ENCODE measurements around the gene NSUN4. TPM values are rescaled to one million over a fixed set of nuclear protein-coding genes. Genes with fewer than 3 reads are reported as not detected.
"Not testable (repeated sequence)": the region's sequence is repeated elsewhere in the genome, so short reads cannot be mapped to it uniquely, and the experiment has no call there.

NSUN4 gene
- total RNA-seq, 4 donors from 2014 or later = 11.4 to 24.5 (median 18.4) TPM

DNA sequence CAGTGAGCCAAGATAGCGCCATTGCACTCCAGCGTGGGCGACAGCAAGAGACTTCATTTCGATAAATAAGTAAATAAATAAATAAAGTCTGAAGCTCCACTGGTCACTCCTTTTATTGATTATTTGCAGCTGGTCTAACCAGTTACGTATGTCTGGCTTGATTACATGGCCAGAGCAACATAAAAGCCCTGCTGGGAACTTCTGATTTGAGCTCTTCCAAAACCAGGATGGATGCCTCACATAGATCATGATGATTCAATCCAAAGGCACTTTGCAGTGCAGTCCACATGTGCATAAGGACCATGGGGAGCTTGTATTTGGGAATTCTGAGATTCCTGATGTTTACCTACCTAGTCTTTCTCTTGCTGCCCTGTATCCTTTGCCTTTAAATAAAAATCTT, 24.0 kb downstream of the NSUN4 start:
- TF ChIP-seq EP300 (IDR thresholded peaks at IDR 0.05) = no peak
- TF ChIP-seq POLR2AphosphoS5 (IDR thresholded peaks at IDR 0.05) = no peak
- no peak for TF ChIP-seq POLR2A (IDR thresholded peaks at IDR 0.05)
- TF ChIP-seq, protein P1, sequence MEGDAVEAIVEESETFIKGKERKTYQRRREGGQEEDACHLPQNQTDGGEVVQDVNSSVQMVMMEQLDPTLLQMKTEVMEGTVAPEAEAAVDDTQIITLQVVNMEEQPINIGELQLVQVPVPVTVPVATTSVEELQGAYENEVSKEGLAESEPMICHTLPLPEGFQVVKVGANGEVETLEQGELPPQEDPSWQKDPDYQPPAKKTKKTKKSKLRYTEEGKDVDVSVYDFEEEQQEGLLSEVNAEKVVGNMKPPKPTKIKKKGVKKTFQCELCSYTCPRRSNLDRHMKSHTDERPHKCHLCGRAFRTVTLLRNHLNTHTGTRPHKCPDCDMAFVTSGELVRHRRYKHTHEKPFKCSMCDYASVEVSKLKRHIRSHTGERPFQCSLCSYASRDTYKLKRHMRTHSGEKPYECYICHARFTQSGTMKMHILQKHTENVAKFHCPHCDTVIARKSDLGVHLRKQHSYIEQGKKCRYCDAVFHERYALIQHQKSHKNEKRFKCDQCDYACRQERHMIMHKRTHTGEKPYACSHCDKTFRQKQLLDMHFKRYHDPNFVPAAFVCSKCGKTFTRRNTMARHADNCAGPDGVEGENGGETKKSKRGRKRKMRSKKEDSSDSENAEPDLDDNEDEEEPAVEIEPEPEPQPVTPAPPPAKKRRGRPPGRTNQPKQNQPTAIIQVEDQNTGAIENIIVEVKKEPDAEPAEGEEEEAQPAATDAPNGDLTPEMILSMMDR (IDR thresholded peaks at IDR 0.05) = no peak
- H3K36me3 ChIP-seq = peaks cover 5 to 87% of the 10 kb centered on the region in 2 donors
- 88% methylated on average over 5 of the region's 5 CpGs for WGBS, 2 donors (ENCODE audit: low coverage in 1 of 2)

GRCh38 chr1:46365796-46366195, 25.2 kb downstream of the NSUN4 start:
- peaks cover 5 to 78% of the 10 kb centered on the region in 2 donors for H3K36me3 ChIP-seq
- H3K4me3 ChIP-seq, ATAC-seq, H3K27me3 ChIP-seq, H3K9me3 ChIP-seq, H3K4me1 ChIP-seq, H3K27ac ChIP-seq: not testable (repeated sequence)
- WGBS, 2 donors (ENCODE audit: low coverage in 1 of 2) = 90 to 100% methylated on average over 1 to 4 of the region's 8 CpGs

More for the DNA sequence above, 24.0 kb downstream of the NSUN4 start:
- Histone ChIP-seq H3K27me3 (no peaks in the 10 kb centered on the region), H3K4me1 (no peaks in the 10 kb centered on the region), H3K27ac (no peak overlapping the region), H3K9me3 (no peaks in the 10 kb centered on the region), H3K4me3 (no peak overlapping the region)
- ATAC-seq = no peak

DNA sequence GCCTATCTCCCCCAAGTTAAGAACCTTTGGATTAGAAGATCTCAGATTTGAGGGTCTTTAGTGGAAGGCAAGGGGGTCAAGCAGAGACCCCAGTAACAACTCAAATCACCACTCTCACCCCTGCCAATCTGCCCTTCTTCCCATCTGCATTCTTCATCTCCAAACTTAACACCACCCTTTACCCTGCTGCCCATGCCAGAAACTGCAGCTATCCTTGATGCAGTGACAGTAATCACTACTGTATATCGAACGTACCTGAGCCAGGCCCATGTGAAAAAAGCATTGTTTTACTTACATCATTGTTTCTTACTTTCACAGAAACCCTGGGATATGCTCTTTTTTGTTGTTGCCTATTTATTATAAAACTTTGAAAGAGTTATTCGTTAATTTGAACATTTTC, 26.5 kb downstream of the NSUN4 start:
- no peak for ATAC-seq
- WGBS, 2 donors (ENCODE audit: low coverage in 1 of 2) = 77 to 94% methylated on average over 3 of the region's 3 CpGs
- no peaks in the 10 kb centered on the region for H3K9me3 ChIP-seq
- no peaks in the 10 kb centered on the region for H3K27me3 ChIP-seq
- H3K4me1 ChIP-seq = no peaks in the 10 kb centered on the region
- no peak for TF ChIP-seq POLR2A (IDR thresholded peaks at IDR 0.05)
- no peak for TF ChIP-seq EP300 (IDR thresholded peaks at IDR 0.05)
- no peak for TF ChIP-seq POLR2AphosphoS5 (IDR thresholded peaks at IDR 0.05)
- TF ChIP-seq, protein P1 (IDR thresholded peaks at IDR 0.05) = no peak
- no peak overlapping the region for H3K27ac ChIP-seq
- no peak overlapping the region for H3K4me3 ChIP-seq
- H3K36me3 ChIP-seq = peaks cover 5 to 65% of the 10 kb centered on the region in 2 donors

DNA sequence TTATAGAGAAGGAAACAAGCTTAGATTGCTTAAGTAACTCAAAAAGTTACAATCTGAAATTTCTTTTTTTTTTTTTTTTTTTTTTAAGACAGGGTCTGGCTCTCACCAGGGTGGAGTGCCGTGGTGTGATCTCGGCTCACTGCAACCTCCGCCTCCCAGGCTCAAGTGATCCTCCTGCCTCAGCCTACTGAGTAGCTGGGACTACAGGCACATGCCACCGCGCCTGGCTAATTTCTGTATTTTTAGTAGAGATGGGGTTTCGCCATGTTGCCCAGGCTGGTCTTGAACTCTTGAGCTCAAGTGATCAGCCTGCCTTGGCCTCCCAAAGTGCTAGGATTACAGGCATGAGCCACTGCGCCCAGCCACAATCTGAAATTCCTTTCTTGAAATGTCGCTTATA, 27.1 kb downstream of the NSUN4 start:
- not testable (repeated sequence) for H3K9me3 ChIP-seq, H3K27ac ChIP-seq
- H3K36me3 ChIP-seq = peaks cover 0 to 60% of the 10 kb centered on the region in 2 donors

DNA sequence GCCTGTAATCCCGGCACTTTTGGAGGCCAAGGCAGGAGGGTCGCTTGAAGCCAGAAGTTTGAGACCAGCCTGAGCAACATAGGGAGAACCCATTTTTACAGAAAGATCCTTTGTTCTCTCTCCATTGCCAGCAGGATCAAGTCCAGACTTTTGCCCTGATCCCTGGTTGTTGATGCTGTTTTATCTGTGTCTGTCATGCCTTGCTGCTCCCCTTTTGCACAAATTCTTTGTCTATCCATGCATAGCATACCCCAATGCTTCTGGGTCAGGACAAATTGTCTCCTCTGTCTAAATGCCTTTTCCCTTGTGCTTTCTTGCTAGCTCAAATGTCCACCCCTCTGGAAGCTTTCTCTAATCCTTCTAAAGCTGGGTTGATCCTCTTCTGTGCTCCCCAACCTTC, 28.2 kb downstream of the NSUN4 start:
- TF ChIP-seq, protein P1 (IDR thresholded peaks at IDR 0.05) = no peak
- no peak for TF ChIP-seq POLR2AphosphoS5 (IDR thresholded peaks at IDR 0.05)
- Histone ChIP-seq H3K27ac (no peak overlapping the region), H3K27me3 (no peaks in the 10 kb centered on the region), H3K4me1 (no peaks in the 10 kb centered on the region), H3K36me3 (peaks cover 0 to 52% of the 10 kb centered on the region in 2 donors), H3K4me3 (no peak overlapping the region), H3K9me3 (no peaks in the 10 kb centered on the region)
- WGBS, 2 donors (ENCODE audit: low coverage in 1 of 2) = 92 to 100% methylated on average over 1 to 2 of the region's 2 CpGs
- no peak for ATAC-seq

More for the DNA sequence above, 27.1 kb downstream of the NSUN4 start:
- ATAC-seq, H3K4me3 ChIP-seq, H3K27me3 ChIP-seq, H3K4me1 ChIP-seq: not testable (repeated sequence)
- WGBS, 2 donors (ENCODE audit: low coverage in 1 of 2) = 93 to 100% methylated on average over 2 to 4 of the region's 8 CpGs

DNA sequence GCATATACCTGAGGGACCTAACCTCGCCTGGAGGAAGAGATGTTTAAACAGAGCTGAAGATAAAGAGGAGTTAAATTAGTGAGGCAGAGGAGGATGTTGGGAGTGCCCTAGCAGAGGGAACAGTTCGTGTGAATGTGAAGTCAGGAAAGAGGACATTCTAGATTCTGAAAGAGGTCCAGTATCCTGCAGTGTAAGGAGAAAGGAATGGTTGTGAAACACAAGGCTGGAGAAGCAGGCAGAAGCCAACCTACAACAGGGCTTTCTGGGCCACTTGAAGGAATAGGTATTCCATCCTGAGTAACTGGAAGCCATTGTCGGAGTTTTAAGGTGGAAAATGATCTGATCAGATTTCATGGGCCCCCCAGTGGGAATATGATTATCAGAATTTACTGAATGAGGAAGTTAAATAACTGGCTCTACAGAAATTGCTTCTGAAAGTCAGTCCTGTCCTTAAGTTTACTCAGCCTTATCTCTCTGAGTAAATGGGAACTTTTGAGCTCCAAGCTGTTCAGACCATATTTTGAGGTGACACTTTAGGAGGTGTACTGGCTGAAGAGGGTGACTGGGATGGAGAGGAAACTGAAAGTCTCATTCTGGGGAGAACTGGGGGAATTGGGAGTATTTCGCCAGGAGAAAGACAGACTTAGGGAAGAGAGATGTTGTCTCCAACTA, 29.1 kb downstream of the NSUN4 start:
- Histone ChIP-seq H3K9me3 (no peaks in the 10 kb centered on the region), H3K27ac (no peak overlapping the region), H3K4me1 (no peaks in the 10 kb centered on the region), H3K4me3 (no peak overlapping the region), H3K36me3 (peaks cover 0 to 43% of the 10 kb centered on the region in 2 donors), H3K27me3 (no peaks in the 10 kb centered on the region)
- TF ChIP-seq POLR2AphosphoS5 (IDR thresholded peaks at IDR 0.05) = no peak
- no peak for TF ChIP-seq EP300 (IDR thresholded peaks at IDR 0.05)
- TF ChIP-seq POLR2A (IDR thresholded peaks at IDR 0.05) = no peak
- TF ChIP-seq, protein P1 (IDR thresholded peaks at IDR 0.05) = no peak
- WGBS, 2 donors (ENCODE audit: low coverage in 1 of 2) = 67 to 68% methylated on average over 3 to 4 of the region's 4 CpGs
- ATAC-seq = no peak

Measured in gastroesophageal sphincter (tissue), 4 donors.